NCI-H345 treated with DMSO at 0.1 percent for 48 hours (cell line): ENCODE results near the gene ALDH7A1.
"Not testable (repeated sequence)": the region's sequence is repeated elsewhere in the genome, so short reads cannot be mapped to it uniquely, and the experiment has no call there.

ENCODE experiments used
- DNase-seq: peaks from one replicate; lab custom pipeline; 2025; ENCODE audit not compliant: unreplicated experiment; lab: John Stamatoyannopoulos, UW

The ALDH7A1 gene

GRCh38 chr5:126594748-126595485, at the start of gene ALDH7A1:
Gene ALDH7A1 (minus strand): TSS chr5:126595219. CDS start chr5:126595198, 21 bp downstream.
- DNase-seq = peak; percentile 82

- no peak for DNase-seq
Observed at GRCh38 chr5:126641387-126641786, 46.4 kb upstream of the ALDH7A1 start.

- no peak for DNase-seq
Observed at GRCh38 chr5:126640866-126641265, 45.8 kb upstream of the ALDH7A1 start.

GRCh38 chr5:126636956-126637355, 41.9 kb upstream of the ALDH7A1 start:
- no peak for DNase-seq

GRCh38 chr5:126635585-126635984, 40.6 kb upstream of the ALDH7A1 start:
- no peak for DNase-seq

GRCh38 chr5:126633552-126633951, 38.5 kb upstream of the ALDH7A1 start:
- no peak for DNase-seq

GRCh38 chr5:126631920-126632319, 36.9 kb upstream of the ALDH7A1 start:
- no peak for DNase-seq

- no peak for DNase-seq
Observed at GRCh38 chr5:126628102-126628501, 33.1 kb upstream of the ALDH7A1 start.

GRCh38 chr5:126624534-126624933, 29.5 kb upstream of the ALDH7A1 start:
- no peak for DNase-seq

GRCh38 chr5:126619781-126620180, 24.8 kb upstream of the ALDH7A1 start:
- DNase-seq = no peak

- not testable (repeated sequence) for DNase-seq
Observed at GRCh38 chr5:126617603-126618002, 22.6 kb upstream of the ALDH7A1 start.

- DNase-seq = no peak
Observed at GRCh38 chr5:126615286-126615685, 20.3 kb upstream of the ALDH7A1 start.

GRCh38 chr5:126613941-126614592, 19.0 kb upstream of the ALDH7A1 start:
- no peak for DNase-seq

GRCh38 chr5:126610616-126611015, 15.6 kb upstream of the ALDH7A1 start:
- DNase-seq = no peak

GRCh38 chr5:126610160-126610559, 15.1 kb upstream of the ALDH7A1 start:
- no peak for DNase-seq

- no peak for DNase-seq
Observed at GRCh38 chr5:126605525-126605924, 10.5 kb upstream of the ALDH7A1 start.

- no peak for DNase-seq
Observed at GRCh38 chr5:126603402-126603991, 8.5 kb upstream of the ALDH7A1 start.

- peak; percentile 22 for DNase-seq
Observed at GRCh38 chr5:126600631-126601511, 5.9 kb upstream of the ALDH7A1 start, which contains the start of gene PHAX. Gene PHAX (plus strand): TSS chr5:126600947. CDS start chr5:126600963, 16 bp downstream.

- DNase-seq = not testable (repeated sequence)
Observed at GRCh38 chr5:126599971-126600630, 5.1 kb upstream of the ALDH7A1 start.

- DNase-seq = no peak
Observed at GRCh38 chr5:126599499-126599898, 4.5 kb upstream of the ALDH7A1 start.

- no peak for DNase-seq
Observed at GRCh38 chr5:126597156-126597555, 2.1 kb upstream of the ALDH7A1 start.
